Activated T-cell treated with anti-CD3 and anti-CD28 coated beads, Interleukin-2, amount 50 U/mL, for 72 hours (primary cell): ENCODE measurements around the gene CKAP5. TPM values are rescaled to one million over a fixed set of nuclear protein-coding genes. Genes with fewer than 3 reads are reported as not detected.
A peak's percentile ranks its signal among the peaks of the same experiment; 100 is the strongest.
"Not testable (repeated sequence)": the region's sequence is repeated elsewhere in the genome, so short reads cannot be mapped to it uniquely, and the experiment has no call there.

ENCODE experiments used
- ATAC-seq, 2 donors: fragments of 150-1000 bp; cut with Tn5 transposase; replicated peaks in 1 of 2; 2 replicates each; pipeline ENCODE4 v1.10.0; 2021; ENCODE audit warnings: moderate library complexity in 2 of 2, mild to moderate bottlenecking in 1 of 2
- DNase-seq, 2 donors: peaks; one replicate each; pipeline ENCODE4 v3.0.0; 2021 to 2022; ENCODE audit warnings: mixed read lengths in 1 of 2
- H3K27ac Mint-ChIP-seq: one replicate; pipeline ENCODE4 v1.8.0; 2022; ENCODE audit warnings: mild to moderate bottlenecking, moderate library complexity, mixed read lengths
- H3K27me3 Mint-ChIP-seq: one replicate; pipeline ENCODE4 v1.8.0; 2022; ENCODE audit warnings: low read depth, mixed read lengths
- H3K36me3 Mint-ChIP-seq, 2 donors: one replicate each; pipeline ENCODE4 v1.8.0; 2022; ENCODE audit warnings: mixed read lengths in 2 of 2, mild to moderate bottlenecking in 1 of 2; ENCODE audit not compliant: insufficient read depth in 2 of 2
- H3K4me1 Mint-ChIP-seq: one replicate; pipeline ENCODE4 v1.8.0; 2022; ENCODE audit warnings: low read depth, mixed read lengths
- H3K4me3 Mint-ChIP-seq, 2 donors: one replicate each; pipeline ENCODE4 v1.8.0; 2022; ENCODE audit warnings: mild to moderate bottlenecking in 2 of 2, mixed read lengths in 2 of 2, moderate library complexity in 2 of 2
- H3K9me3 Mint-ChIP-seq, 2 donors: one replicate each; pipeline ENCODE4 v1.8.0; 2022; ENCODE audit warnings: mixed read lengths in 2 of 2
- total RNA-seq, 2 donors: library from RNA; stranded (reverse); gene quantifications; one replicate each; pipeline ENCODE4 v1.2.3, GENCODE V29; 2022

CKAP5 gene
- total RNA-seq, 2 donors from 2014 or later = 148 to 165 TPM

GRCh38 chr11:46726206-46726862, 119.7 kb downstream of the CKAP5 start:
- no peak overlapping the region for H3K4me3 Mint-ChIP-seq
- H3K27ac Mint-ChIP-seq = no peak overlapping the region
- no peaks in the 10 kb centered on the region for H3K9me3 Mint-ChIP-seq
- H3K36me3 Mint-ChIP-seq = no peaks in the 10 kb centered on the region
- ATAC-seq (no peak), DNase-seq (no peak)
- H3K27me3 Mint-ChIP-seq = no peaks in the 10 kb centered on the region
- H3K4me1 Mint-ChIP-seq = no peaks in the 10 kb centered on the region

GRCh38 chr11:46725338-46726205, 120.5 kb downstream of the CKAP5 start:
- Mint-ChIP-seq H3K4me3 (no peak overlapping the region), H3K27ac (no peak overlapping the region)
- ATAC-seq = peak in 1 of 2 donors; percentile 3

GRCh38 chr11:46724088-46724487, 122.0 kb downstream of the CKAP5 start:
- H3K27ac Mint-ChIP-seq = no peak overlapping the region
- H3K36me3 Mint-ChIP-seq = no peaks in the 10 kb centered on the region
- no peak overlapping the region for H3K4me3 Mint-ChIP-seq
- DNase-seq (no peak), ATAC-seq (no peak)
- H3K9me3 Mint-ChIP-seq = no peaks in the 10 kb centered on the region
- no peaks in the 10 kb centered on the region for H3K4me1 Mint-ChIP-seq
- no peaks in the 10 kb centered on the region for H3K27me3 Mint-ChIP-seq

More at GRCh38 chr11:46725338-46726205, 120.5 kb downstream of the CKAP5 start:
- Mint-ChIP-seq H3K27me3 (no peaks in the 10 kb centered on the region), H3K9me3 (no peaks in the 10 kb centered on the region), H3K4me1 (no peaks in the 10 kb centered on the region), H3K36me3 (no peaks in the 10 kb centered on the region)
- no peak for DNase-seq

GRCh38 chr11:46723359-46723680, 122.8 kb downstream of the CKAP5 start:
- no peaks in the 10 kb centered on the region for H3K36me3 Mint-ChIP-seq
- H3K9me3 Mint-ChIP-seq = no peaks in the 10 kb centered on the region
- no peak overlapping the region for H3K27ac Mint-ChIP-seq
- no peaks in the 10 kb centered on the region for H3K27me3 Mint-ChIP-seq
- no peaks in the 10 kb centered on the region for H3K4me1 Mint-ChIP-seq
- H3K4me3 Mint-ChIP-seq = no peak overlapping the region
- no peak for ATAC-seq
- DNase-seq = no peak

- ATAC-seq = no peak
- Mint-ChIP-seq H3K4me3 (no peak overlapping the region), H3K27me3 (no peaks in the 10 kb centered on the region), H3K36me3 (no peaks in the 10 kb centered on the region), H3K9me3 (no peaks in the 10 kb centered on the region), H3K27ac (no peak overlapping the region), H3K4me1 (no peaks in the 10 kb centered on the region)
- DNase-seq = no peak
Measured at GRCh38 chr11:46722566-46723358, 123.3 kb downstream of the CKAP5 start.

- DNase-seq (no peak), ATAC-seq (no peak)
- Mint-ChIP-seq H3K4me3 (no peak overlapping the region), H3K27me3 (no peaks in the 10 kb centered on the region), H3K36me3 (no peaks in the 10 kb centered on the region), H3K27ac (no peak overlapping the region), H3K9me3 (no peaks in the 10 kb centered on the region), H3K4me1 (no peaks in the 10 kb centered on the region)
Measured at GRCh38 chr11:46721286-46721685, 124.8 kb downstream of the CKAP5 start.

GRCh38 chr11:46719543-46720218, 126.4 kb downstream of the CKAP5 start:
- Mint-ChIP-seq H3K36me3 (no peaks in the 10 kb centered on the region), H3K4me3 (no peak overlapping the region), H3K4me1 (peaks cover 2% of the 10 kb centered on the region), H3K27ac (no peak overlapping the region), H3K9me3 (no peaks in the 10 kb centered on the region), H3K27me3 (no peaks in the 10 kb centered on the region)
- ATAC-seq = peak in 1 of 2 donors; percentile 11
- DNase-seq = no peak

GRCh38 chr11:46719048-46719542, 127.0 kb downstream of the CKAP5 start, which contains the start of gene F2:
Gene F2, plus strand, starts transcription at chr11:46719213. Its CDS starts 23 bp downstream, at chr11:46719236.
- H3K27ac Mint-ChIP-seq = no peak within 1 kb of the TSS
- ATAC-seq = no peak
- no peaks in the 10 kb centered on the region for H3K36me3 Mint-ChIP-seq
- no peaks in the 10 kb centered on the region for H3K9me3 Mint-ChIP-seq
- DNase-seq = no peak
- no peak within 1 kb of the TSS for H3K4me3 Mint-ChIP-seq
- no peaks in the 10 kb centered on the region for H3K27me3 Mint-ChIP-seq
- peaks cover 7% of the 10 kb centered on the region for H3K4me1 Mint-ChIP-seq

- Mint-ChIP-seq H3K9me3 (no peaks in the 10 kb centered on the region), H3K27me3 (no peaks in the 10 kb centered on the region), H3K27ac (no peak overlapping the region), H3K36me3 (no peaks in the 10 kb centered on the region), H3K4me1 (peaks cover 7% of the 10 kb centered on the region), H3K4me3 (no peak overlapping the region)
- DNase-seq (no peak), ATAC-seq (no peak)
Measured at GRCh38 chr11:46718155-46719019, 127.7 kb downstream of the CKAP5 start.

GRCh38 chr11:46717825-46718154, 128.3 kb downstream of the CKAP5 start:
- not testable (repeated sequence) for H3K4me3 Mint-ChIP-seq, H3K27ac Mint-ChIP-seq, H3K36me3 Mint-ChIP-seq, H3K9me3 Mint-ChIP-seq, ATAC-seq, H3K27me3 Mint-ChIP-seq, H3K4me1 Mint-ChIP-seq, DNase-seq

- Mint-ChIP-seq H3K27ac (no peak overlapping the region), H3K36me3 (no peaks in the 10 kb centered on the region), H3K27me3 (no peaks in the 10 kb centered on the region), H3K9me3 (no peaks in the 10 kb centered on the region), H3K4me3 (no peak overlapping the region), H3K4me1 (peaks cover 7% of the 10 kb centered on the region)
- DNase-seq (no peak), ATAC-seq (no peak)
Measured at GRCh38 chr11:46712874-46713576, 133.1 kb downstream of the CKAP5 start.
